ENCODE results near the gene PROCR. TPM values are rescaled to one million over a fixed set of nuclear protein-coding genes. Genes with fewer than 3 reads are reported as not detected.

Gene PROCR
- total RNA-seq, 4 donors from 2014 or later = 124 to 266 (median 151) TPM

GRCh38 chr20:35225319-35226125 is 53.6 kb downstream of the PROCR start:
- no peak for ATAC-seq (ENCODE audit: low FRiP score)
- no peak for TF ChIP-seq CTCF (IDR thresholded peaks at IDR 0.05)
- no peak for DNase-seq (ENCODE audit: low spot score)

- DNase-seq (ENCODE audit: low spot score) (no peak), ATAC-seq (ENCODE audit: low FRiP score) (peak; percentile 11)
- no peak for TF ChIP-seq CTCF (IDR thresholded peaks at IDR 0.05)
These were observed 54.4 kb downstream of the PROCR start, which contains the start of gene MMP24 for GRCh38 chr20:35226126-35226883. TSS of gene MMP24 (plus strand) at chr20:35226690. CDS start at chr20:35226739, 49 bp downstream.

Small RNA genes lying within 50 kb of the gene (small RNA-seq; reads per million reads assigned to genes)
- not detected for gene MT1P3
- not detected for gene RNA5SP483

Other genes with a start within 250 kb of the PROCR start
- 10 to 100 TPM; 32.1 to 39.6 (median 33.2) TPM for gene GSS, start 216.3 kb upstream of the PROCR start, total RNA-seq
- gene MYH7B, start 216.2 kb upstream of the PROCR start, total RNA-seq = under 1 TPM; 0.19 to 0.56 (median 0.40) TPM
- gene TRPC4AP, start 79.3 kb upstream of the PROCR start, total RNA-seq = 10 to 100 TPM; 59.3 to 87.0 (median 70.1) TPM
- gene EDEM2, start 24.7 kb upstream of the PROCR start, total RNA-seq = 10 to 100 TPM; 21.1 to 37.4 (median 26.8) TPM
- 1 to 10 TPM in 3 of 4 donors, under 1 TPM in 1; 0.16 to 7.2 (median 5.6) TPM for gene MMP24, start 54.6 kb downstream of the PROCR start, total RNA-seq
- 10 to 100 TPM; 12.8 to 35.6 (median 23.7) TPM for gene MMP24OS, start 106.0 kb downstream of the PROCR start, total RNA-seq
- gene EIF6, start 112.7 kb downstream of the PROCR start, total RNA-seq = 10 to 100 TPM; 63.7 to 89.4 (median 85.2) TPM
- gene FAM83C, start 120.4 kb downstream of the PROCR start, total RNA-seq = under 1 TPM in 1 of 4 donors, not detected in 3; 0.09 TPM
- 10 to 100 TPM; 28.4 to 44.0 (median 32.3) TPM for gene UQCC1, start 239.9 kb downstream of the PROCR start, total RNA-seq